Measurements from ENCODE around the gene BPTF.
A peak's percentile ranks its signal among the peaks of the same experiment; 100 is the strongest.
"Not testable (repeated sequence)": the region's sequence is repeated elsewhere in the genome, so short reads cannot be mapped to it uniquely, and the experiment has no call there.

Gene BPTF

DNA sequence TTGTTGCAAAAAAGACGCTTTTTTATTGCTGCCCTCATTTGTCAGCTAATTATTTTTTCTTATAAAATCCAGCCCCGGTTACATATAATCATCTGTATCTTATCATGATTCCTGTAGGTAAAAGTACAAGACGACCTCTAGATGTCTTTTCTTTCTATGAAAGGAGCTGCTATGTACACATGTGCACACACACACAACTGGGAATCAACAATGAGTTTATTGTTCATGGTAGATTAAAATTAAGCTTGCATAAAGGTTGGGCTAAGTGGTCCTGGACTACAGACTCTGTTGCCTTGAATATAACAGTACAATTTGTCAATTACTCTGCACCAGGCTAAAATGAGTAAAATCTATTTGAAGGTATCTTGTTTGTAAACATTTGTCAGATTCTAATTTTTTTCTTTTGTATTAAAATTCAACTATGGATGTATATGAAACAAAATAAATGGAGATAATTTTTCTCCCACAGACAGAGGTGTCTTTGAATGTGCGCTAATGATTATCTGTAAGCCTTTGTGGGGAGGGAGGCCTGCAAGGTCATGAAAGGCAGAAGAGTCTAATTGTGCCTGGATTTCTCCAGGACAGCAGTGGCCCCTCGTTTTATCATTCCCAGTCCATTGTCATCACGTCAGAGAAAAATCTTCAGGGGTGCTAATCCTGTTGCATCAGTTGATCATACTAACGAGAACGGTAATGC lies 157.5 kb downstream of the BPTF start:
- H3K9me3 ChIP-seq (ENCODE audit: control insufficient read depth in 1 of 2, low read length in 2 of 2), result no peaks in the 10 kb centered on the region
- H3K4me3 ChIP-seq (ENCODE audit: low read depth in 1 of 2, low read length in 2 of 2), result no peak overlapping the region
- H3K27ac ChIP-seq (ENCODE audit: low read depth, low read length), result no peak overlapping the region
- no peaks in the 10 kb centered on the region for H3K4me1 ChIP-seq (ENCODE audit: control insufficient read depth in 1 of 2, insufficient read depth in 2 of 2, low read length in 2 of 2)
- no peaks in the 10 kb centered on the region for H3K27me3 ChIP-seq (ENCODE audit: control insufficient read depth in 1 of 2, insufficient read depth in 2 of 2, low read length in 2 of 2)
- H3K9ac ChIP-seq (ENCODE audit: low read depth in 1 of 2, low read length in 2 of 2), result no peak overlapping the region
- peaks cover 8 to 15% of the 10 kb centered on the region in 2 donors for H3K36me3 ChIP-seq (ENCODE audit: control insufficient read depth in 1 of 2, insufficient read depth in 2 of 2, low read length in 2 of 2)

DNA sequence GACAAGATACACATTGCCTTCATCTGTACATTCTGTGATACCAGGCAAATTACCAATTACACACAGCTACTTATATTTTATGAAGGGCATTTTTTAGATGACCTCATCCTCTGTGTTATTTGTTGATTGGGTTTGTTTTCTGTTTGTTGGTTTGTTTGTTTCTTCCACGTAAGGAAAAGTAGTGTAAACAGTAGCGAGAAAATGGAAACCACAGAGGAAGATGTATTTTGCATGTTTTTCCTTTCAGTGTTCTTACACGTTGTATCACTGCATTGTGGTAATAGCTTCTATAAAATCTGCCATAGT lies 158.0 kb downstream of the BPTF start:
- Histone ChIP-seq H3K27ac (ENCODE audit: low read depth, low read length) (no peak overlapping the region), H3K9ac (ENCODE audit: low read depth in 1 of 2, low read length in 2 of 2) (no peak overlapping the region), H3K27me3 (ENCODE audit: control insufficient read depth in 1 of 2, insufficient read depth in 2 of 2, low read length in 2 of 2) (no peaks in the 10 kb centered on the region)

DNA sequence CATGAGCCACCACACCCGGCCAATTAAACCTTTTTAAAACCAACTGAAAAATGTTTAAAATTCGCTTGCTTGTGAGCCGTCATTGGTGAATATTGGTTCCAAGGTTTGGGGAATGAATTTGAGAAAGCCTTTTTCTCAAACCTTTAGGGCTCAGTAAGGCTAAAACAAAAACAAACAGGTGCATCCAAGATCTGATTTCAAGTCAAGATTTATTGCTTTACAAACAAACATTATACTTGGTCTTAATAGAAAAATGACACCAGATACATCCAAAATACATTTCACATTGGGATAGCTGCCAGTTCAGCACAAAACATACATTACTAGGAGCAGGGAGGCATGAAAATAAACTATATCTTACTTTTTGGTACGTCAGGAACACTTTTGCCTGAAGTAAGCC lies 165.6 kb downstream of the BPTF start:
- Histone ChIP-seq H3K27ac (ENCODE audit: low read depth, low read length) (no peak overlapping the region), H3K27me3 (ENCODE audit: control insufficient read depth in 1 of 2, insufficient read depth in 2 of 2, low read length in 2 of 2) (peaks cover 0 to 2% of the 10 kb centered on the region in 2 donors), H3K36me3 (ENCODE audit: control insufficient read depth in 1 of 2, insufficient read depth in 2 of 2, low read length in 2 of 2) (no peaks in the 10 kb centered on the region), H3K9me3 (ENCODE audit: control insufficient read depth in 1 of 2, low read length in 2 of 2) (no peaks in the 10 kb centered on the region), H3K4me1 (ENCODE audit: control insufficient read depth in 1 of 2, insufficient read depth in 2 of 2, low read length in 2 of 2) (peaks cover 15 to 16% of the 10 kb centered on the region in 2 donors), H3K9ac (ENCODE audit: low read depth in 1 of 2, low read length in 2 of 2) (no peak overlapping the region), H3K4me3 (ENCODE audit: low read depth in 1 of 2, low read length in 2 of 2) (no peak overlapping the region)

More for the DNA sequence above, 158.0 kb downstream of the BPTF start:
- no peaks in the 10 kb centered on the region for H3K4me1 ChIP-seq (ENCODE audit: control insufficient read depth in 1 of 2, insufficient read depth in 2 of 2, low read length in 2 of 2)
- H3K36me3 ChIP-seq (ENCODE audit: control insufficient read depth in 1 of 2, insufficient read depth in 2 of 2, low read length in 2 of 2), result peaks cover 8 to 15% of the 10 kb centered on the region in 2 donors
- H3K4me3 ChIP-seq (ENCODE audit: low read depth in 1 of 2, low read length in 2 of 2), result no peak overlapping the region
- H3K9me3 ChIP-seq (ENCODE audit: control insufficient read depth in 1 of 2, low read length in 2 of 2), result no peaks in the 10 kb centered on the region

DNA sequence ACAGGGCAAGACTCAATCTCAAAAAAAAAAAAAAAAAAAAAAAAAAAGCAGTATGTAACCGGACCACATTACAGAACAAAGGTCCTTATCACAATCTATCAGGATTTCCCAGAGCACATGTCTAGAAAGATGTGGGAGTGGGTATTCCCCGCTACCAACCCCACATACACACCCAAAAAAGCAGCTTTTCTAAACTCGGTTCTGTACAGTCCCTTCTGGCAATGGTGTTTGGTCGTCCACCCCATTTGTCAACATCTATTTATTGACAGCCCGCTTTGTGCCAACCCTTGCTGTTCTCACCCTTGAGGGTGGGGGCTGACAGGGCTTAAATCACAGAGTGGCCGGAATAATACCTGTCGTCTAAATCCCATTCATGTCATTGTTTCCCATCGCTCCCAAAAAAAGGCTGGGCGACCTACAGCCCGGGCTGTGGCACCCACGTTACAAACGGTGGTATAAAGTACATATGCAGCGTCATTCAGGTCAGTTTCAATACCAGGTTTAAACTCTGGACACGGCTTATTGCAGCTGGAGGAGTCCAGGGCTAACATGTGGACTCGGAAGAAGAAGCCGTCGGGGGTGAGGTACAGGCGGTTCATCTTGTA lies 167.3 kb downstream of the BPTF start:
- Histone ChIP-seq H3K9me3 (ENCODE audit: control insufficient read depth in 1 of 2, low read length in 2 of 2) (no peaks in the 10 kb centered on the region), H3K9ac (ENCODE audit: low read depth in 1 of 2, low read length in 2 of 2) (peak overlapping the region; percentile 74 to 90), H3K36me3 (ENCODE audit: control insufficient read depth in 1 of 2, insufficient read depth in 2 of 2, low read length in 2 of 2) (no peaks in the 10 kb centered on the region), H3K27me3 (ENCODE audit: control insufficient read depth in 1 of 2, insufficient read depth in 2 of 2, low read length in 2 of 2) (peaks cover 0 to 8% of the 10 kb centered on the region in 2 donors), H3K4me3 (ENCODE audit: low read depth in 1 of 2, low read length in 2 of 2) (peak overlapping the region; percentile 71 to 93), H3K27ac (ENCODE audit: low read depth, low read length) (peak overlapping the region; percentile 90), H3K4me1 (ENCODE audit: control insufficient read depth in 1 of 2, insufficient read depth in 2 of 2, low read length in 2 of 2) (peaks cover 15 to 16% of the 10 kb centered on the region in 2 donors)

DNA sequence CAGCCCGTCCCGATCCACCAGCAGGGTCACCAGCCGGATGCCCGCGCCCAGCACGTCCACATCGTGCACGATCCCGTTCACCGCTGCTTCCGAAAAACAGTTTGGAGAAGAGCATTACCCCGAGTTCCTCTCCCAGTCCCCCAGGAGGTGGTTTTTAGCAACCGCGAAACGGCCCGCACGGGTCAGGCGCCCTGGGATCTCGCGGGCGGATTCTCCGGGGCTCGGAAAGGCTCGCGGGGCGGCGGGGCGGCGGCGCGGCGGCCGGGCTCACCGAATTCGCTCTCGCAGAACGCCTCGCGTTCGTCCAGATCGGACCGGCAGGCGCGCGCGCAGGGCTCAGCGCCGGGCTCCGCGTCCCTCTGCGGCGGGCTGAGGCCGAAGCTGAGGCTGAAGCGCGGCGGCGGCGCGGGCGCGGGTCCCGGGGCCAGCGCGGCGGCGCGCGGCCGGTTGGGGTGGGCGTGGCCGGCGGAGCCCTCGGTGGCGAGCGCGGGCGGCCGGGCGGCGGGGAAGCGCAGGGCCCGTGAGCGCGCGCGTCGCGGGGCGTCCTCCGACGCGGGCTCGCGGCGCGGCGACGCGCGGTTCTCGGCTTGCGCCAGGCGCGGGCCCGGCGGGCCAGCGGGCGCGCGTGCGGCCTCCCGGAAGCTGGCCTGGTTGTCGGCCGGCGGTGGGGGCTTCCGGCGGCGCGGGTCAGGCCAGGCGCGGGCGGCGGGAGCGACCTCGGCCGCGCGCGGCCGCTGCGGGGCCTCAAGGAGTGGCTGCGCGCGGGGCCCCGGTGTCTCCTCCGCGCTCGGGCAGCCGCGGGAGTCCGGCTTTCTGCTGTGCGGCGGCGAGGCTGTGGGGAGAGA lies 168.1 kb downstream of the BPTF start:
- H3K9me3 ChIP-seq (ENCODE audit: control insufficient read depth in 1 of 2, low read length in 2 of 2), result no peaks in the 10 kb centered on the region
- H3K4me3 ChIP-seq (ENCODE audit: low read depth in 1 of 2, low read length in 2 of 2), result peak overlapping the region; percentile 76 to 93
- H3K9ac ChIP-seq (ENCODE audit: low read depth in 1 of 2, low read length in 2 of 2), result peak overlapping the region; percentile 74 to 90
- no peaks in the 10 kb centered on the region for H3K36me3 ChIP-seq (ENCODE audit: control insufficient read depth in 1 of 2, insufficient read depth in 2 of 2, low read length in 2 of 2)
- H3K27ac ChIP-seq (ENCODE audit: low read depth, low read length), result peak overlapping the region; percentile 90
- peaks cover 0 to 8% of the 10 kb centered on the region in 2 donors for H3K27me3 ChIP-seq (ENCODE audit: control insufficient read depth in 1 of 2, insufficient read depth in 2 of 2, low read length in 2 of 2)
- peaks cover 15 to 16% of the 10 kb centered on the region in 2 donors for H3K4me1 ChIP-seq (ENCODE audit: control insufficient read depth in 1 of 2, insufficient read depth in 2 of 2, low read length in 2 of 2)

DNA sequence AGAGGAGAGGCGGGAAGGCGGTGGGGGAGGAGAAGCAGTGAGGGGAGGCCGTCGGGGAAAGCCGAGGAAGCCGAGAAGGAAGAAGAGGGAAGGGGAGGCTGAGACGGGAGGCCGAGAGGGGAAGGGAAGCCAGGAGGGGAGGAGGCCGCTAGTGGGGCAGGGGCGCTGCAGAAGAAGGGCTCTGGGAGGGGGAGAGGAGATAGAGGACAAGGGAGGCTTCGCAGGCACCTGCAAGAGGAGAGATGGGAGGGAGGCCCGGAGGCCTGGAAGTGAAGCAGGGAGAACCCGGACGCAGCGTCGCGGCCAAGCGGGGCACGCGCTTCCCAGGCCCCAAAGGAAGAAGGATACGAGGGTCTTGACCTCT lies 168.7 kb downstream of the BPTF start:
- peak overlapping the region; percentile 70 to 76 for H3K9ac ChIP-seq (ENCODE audit: low read depth in 1 of 2, low read length in 2 of 2)
- H3K4me3 ChIP-seq (ENCODE audit: low read depth in 1 of 2, low read length in 2 of 2), result peak overlapping the region; percentile 70 to 76
- no peaks in the 10 kb centered on the region for H3K36me3 ChIP-seq (ENCODE audit: control insufficient read depth in 1 of 2, insufficient read depth in 2 of 2, low read length in 2 of 2)
- peaks cover 0 to 8% of the 10 kb centered on the region in 2 donors for H3K27me3 ChIP-seq (ENCODE audit: control insufficient read depth in 1 of 2, insufficient read depth in 2 of 2, low read length in 2 of 2)
- H3K27ac ChIP-seq (ENCODE audit: low read depth, low read length), result peak overlapping the region; percentile 90
- peaks cover 15 to 16% of the 10 kb centered on the region in 2 donors for H3K4me1 ChIP-seq (ENCODE audit: control insufficient read depth in 1 of 2, insufficient read depth in 2 of 2, low read length in 2 of 2)
- H3K9me3 ChIP-seq (ENCODE audit: control insufficient read depth in 1 of 2, low read length in 2 of 2), result no peaks in the 10 kb centered on the region

DNA sequence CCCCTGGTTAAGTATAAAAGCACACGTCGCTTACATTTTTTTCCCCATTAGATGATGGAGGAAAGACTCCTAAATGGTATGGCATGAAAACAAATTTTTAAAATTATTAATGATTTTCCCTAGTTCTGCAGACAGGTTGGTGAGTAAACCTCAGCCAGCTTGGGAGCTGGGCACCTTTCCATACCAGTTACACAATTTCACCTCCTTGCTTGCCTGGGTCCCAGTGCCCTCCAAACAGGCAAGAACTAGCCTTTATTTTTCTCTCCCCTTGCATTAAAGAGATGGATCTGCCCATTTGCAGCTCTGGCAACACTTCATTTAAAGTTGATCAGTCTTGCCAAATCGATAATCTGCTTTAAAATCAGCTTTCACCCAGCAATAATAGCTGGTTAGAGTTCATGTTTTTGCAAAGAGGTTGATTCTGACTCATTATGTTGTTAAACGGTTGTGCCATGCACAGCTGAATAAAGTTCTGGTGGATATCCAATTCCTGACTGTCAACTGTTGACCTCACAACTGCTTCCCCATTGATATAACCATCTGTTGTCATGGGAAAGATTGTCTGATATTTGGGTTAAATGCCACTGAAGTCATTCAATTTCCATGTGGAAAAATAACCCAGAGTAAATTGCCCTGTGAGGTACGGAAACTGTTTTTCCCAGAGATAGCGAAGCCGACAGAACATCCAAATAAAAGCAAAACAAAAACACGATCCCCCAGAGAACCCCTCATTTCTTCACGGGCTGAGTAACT lies 169.7 kb downstream of the BPTF start:
- no peak overlapping the region for H3K27ac ChIP-seq (ENCODE audit: low read depth, low read length)
- no peaks in the 10 kb centered on the region for H3K36me3 ChIP-seq (ENCODE audit: control insufficient read depth in 1 of 2, insufficient read depth in 2 of 2, low read length in 2 of 2)
- H3K9ac ChIP-seq (ENCODE audit: low read depth in 1 of 2, low read length in 2 of 2), result peak overlapping the region; percentile 45 to 49
- peaks cover 15 to 16% of the 10 kb centered on the region in 2 donors for H3K4me1 ChIP-seq (ENCODE audit: control insufficient read depth in 1 of 2, insufficient read depth in 2 of 2, low read length in 2 of 2)
- H3K4me3 ChIP-seq (ENCODE audit: low read depth in 1 of 2, low read length in 2 of 2), result peak overlapping the region; percentile 69 to 83
- no peaks in the 10 kb centered on the region for H3K9me3 ChIP-seq (ENCODE audit: control insufficient read depth in 1 of 2, low read length in 2 of 2)
- H3K27me3 ChIP-seq (ENCODE audit: control insufficient read depth in 1 of 2, insufficient read depth in 2 of 2, low read length in 2 of 2), result peaks cover 0 to 8% of the 10 kb centered on the region in 2 donors

DNA sequence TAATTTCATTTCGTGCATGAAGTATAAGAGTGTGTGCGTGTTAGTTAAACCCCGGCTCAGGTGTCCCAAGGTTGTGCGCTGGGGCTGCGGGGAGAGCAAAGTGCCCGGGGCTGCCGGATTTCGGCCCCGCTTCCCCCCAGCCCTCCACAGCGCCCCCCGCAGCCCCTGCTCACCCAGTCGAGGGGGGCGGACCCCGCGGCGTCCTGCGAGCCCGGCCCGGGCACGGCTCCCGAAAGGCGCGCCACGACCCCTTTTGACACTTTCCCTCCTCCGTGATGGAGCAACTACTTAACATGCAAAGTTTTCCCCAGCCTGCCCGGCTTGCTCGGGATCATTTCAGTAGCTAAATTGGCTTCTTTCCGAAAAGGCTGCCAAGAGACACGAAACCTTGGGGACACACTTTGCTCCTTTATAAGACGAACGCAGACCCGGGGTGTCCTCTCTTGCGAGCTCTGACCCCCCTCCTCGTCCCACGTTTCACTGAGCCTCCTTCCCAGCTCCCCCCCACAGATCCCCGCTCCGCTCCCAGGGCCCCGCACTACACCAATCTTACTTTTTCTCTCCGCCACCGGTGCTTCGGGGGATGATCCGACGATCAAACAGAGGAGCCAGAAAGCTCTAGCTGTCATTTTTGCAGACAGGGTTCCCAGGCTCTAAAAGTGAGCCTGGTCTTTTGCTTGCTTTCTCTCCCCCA lies 170.4 kb downstream of the BPTF start:
- Histone ChIP-seq H3K27ac (ENCODE audit: low read depth, low read length) (no peak overlapping the region), H3K27me3 (ENCODE audit: control insufficient read depth in 1 of 2, insufficient read depth in 2 of 2, low read length in 2 of 2) (peaks cover 0 to 8% of the 10 kb centered on the region in 2 donors), H3K9me3 (ENCODE audit: control insufficient read depth in 1 of 2, low read length in 2 of 2) (no peaks in the 10 kb centered on the region), H3K4me3 (ENCODE audit: low read depth in 1 of 2, low read length in 2 of 2) (peak overlapping the region; percentile 69 to 83), H3K9ac (ENCODE audit: low read depth in 1 of 2, low read length in 2 of 2) (peak overlapping the region; percentile 45 to 49), H3K36me3 (ENCODE audit: control insufficient read depth in 1 of 2, insufficient read depth in 2 of 2, low read length in 2 of 2) (no peaks in the 10 kb centered on the region), H3K4me1 (ENCODE audit: control insufficient read depth in 1 of 2, insufficient read depth in 2 of 2, low read length in 2 of 2) (peaks cover 15 to 16% of the 10 kb centered on the region in 2 donors)

DNA sequence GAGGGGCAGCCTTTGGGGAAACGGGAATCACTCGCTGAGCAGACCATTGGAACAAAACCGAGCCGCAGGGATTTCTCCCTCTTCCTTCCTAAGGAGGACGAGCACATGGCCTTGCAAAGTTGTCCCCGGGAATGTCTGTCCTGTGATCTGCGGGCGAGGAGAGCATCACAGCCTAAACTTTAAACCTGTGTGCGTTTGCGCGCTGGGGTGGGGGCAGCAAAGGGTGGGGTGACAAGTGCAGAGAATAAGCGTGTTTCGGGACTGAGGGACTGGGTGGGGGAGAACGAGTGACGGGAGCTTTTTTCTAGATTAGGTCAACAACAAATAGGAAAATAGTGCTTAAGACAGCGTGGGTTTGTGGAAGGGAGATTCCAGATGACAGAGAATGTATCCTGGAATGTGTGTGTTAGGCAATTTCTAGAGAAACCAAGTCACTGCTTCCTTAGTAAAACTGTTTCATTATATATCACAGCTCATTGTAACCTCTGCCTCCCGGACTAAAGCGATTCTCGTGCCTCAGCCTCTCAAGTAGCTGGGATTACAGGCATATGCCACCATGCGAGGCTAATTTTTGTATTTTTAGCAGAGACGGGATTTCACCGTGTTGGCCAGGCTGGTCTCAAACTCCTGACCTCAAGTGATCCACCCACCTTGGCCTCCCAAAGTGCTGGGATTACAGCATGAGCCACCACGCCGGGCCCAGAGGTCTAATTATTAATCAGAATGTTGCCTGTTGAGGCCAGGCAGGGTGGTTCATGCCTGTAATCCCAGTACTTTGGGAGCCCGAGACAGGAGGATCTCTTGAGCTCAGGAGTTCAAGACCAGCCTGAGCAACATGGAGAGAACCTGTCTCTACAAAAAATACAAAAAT lies 171.2 kb downstream of the BPTF start, which contains the start of gene C17orf58:
TSS of gene C17orf58 (minus strand) at position 169 of the 871 bp plus-strand sequence. CDS start 271 bp downstream, outside the sequence.
- not testable (repeated sequence) for H3K9me3 ChIP-seq (ENCODE audit: control insufficient read depth in 1 of 2, low read length in 2 of 2); H3K27ac ChIP-seq (ENCODE audit: low read depth, low read length); H3K27me3 ChIP-seq (ENCODE audit: control insufficient read depth in 1 of 2, insufficient read depth in 2 of 2, low read length in 2 of 2); H3K36me3 ChIP-seq (ENCODE audit: control insufficient read depth in 1 of 2, insufficient read depth in 2 of 2, low read length in 2 of 2)
- H3K4me1 ChIP-seq (ENCODE audit: control insufficient read depth in 1 of 2, insufficient read depth in 2 of 2, low read length in 2 of 2), result peaks cover 15 to 16% of the 10 kb centered on the region in 2 donors
- peak within 1 kb of the TSS; percentile 69 to 83 for H3K4me3 ChIP-seq (ENCODE audit: low read depth in 1 of 2, low read length in 2 of 2)
- H3K9ac ChIP-seq (ENCODE audit: low read depth in 1 of 2, low read length in 2 of 2), result peak within 1 kb of the TSS; percentile 45 to 49
